GM12878 (cell line): ENCODE measurements around the gene PMEL. TPM values are rescaled to one million over a fixed set of nuclear protein-coding genes. Genes with fewer than 3 reads are reported as not detected.

Source experiments
- ASH2L ChIP-seq: fragments of 300-600, 200-600 bp; sonication (generic); IDR thresholded peaks from 2 replicates; pipeline ENCODE4 v1.6.1; 2017; ENCODE audit warnings: low read depth, mild to moderate bottlenecking, borderline replicate concordance
- BMI1 ChIP-seq: fragments of 450-650 bp; IDR thresholded peaks from 2 replicates; pipeline ENCODE4 v1.6.1; 2016; ENCODE audit warnings: mild to moderate bottlenecking, moderate library complexity, borderline replicate concordance
- CBX3 ChIP-seq: fragments of 200-600 bp; sonication (generic); IDR thresholded peaks from 2 replicates; pipeline ENCODE4 v1.6.1; 2016; ENCODE audit warnings: low read depth, borderline replicate concordance
- CEBPB ChIP-seq, 2 experiments: fragments of 150-350 bp in 1 of 2; IDR thresholded peaks; 2 replicates each; pipeline ENCODE4 v1.6.1; 2012 to 2014; ENCODE audit warnings: low read depth in 2 of 2, low read length in 2 of 2, borderline replicate concordance in 1 of 2, inconsistent platforms in 1 of 2
- CHD1 ChIP-seq: IDR thresholded peaks from 2 replicates; pipeline ENCODE4 v1.6.1; 2012; ENCODE audit warnings: low read depth, low read length, improper control_type of control experiment
- CREB1 ChIP-seq: IDR thresholded peaks from 2 replicates; pipeline ENCODE4 v1.6.1; 2012; ENCODE audit warnings: low read depth, mild to moderate bottlenecking, inconsistent platforms
- GATAD2B ChIP-seq: fragments of 450-650 bp; conservative IDR thresholded peaks from 2 replicates; pipeline ENCODE4 v1.6.1; 2017; ENCODE audit warnings: low read depth, mild to moderate bottlenecking, moderate library complexity
- IKZF1 ChIP-seq: fragments of 450-650 bp; conservative IDR thresholded peaks from 2 replicates; pipeline ENCODE4 v1.6.1; 2017; ENCODE audit warnings: antibody characterized with exemption, mild to moderate bottlenecking
- JUND ChIP-seq: IDR thresholded peaks from 2 replicates; pipeline ENCODE4 v1.6.1; 2012; ENCODE audit warnings: low read depth, mild to moderate bottlenecking, low read length, improper control_type of control experiment, moderate library complexity
- MYC ChIP-seq: IDR thresholded peaks from 2 replicates; pipeline ENCODE4 v1.6.1; 2011; ENCODE audit warnings: mild to moderate bottlenecking, low read length, moderate library complexity, inconsistent platforms; ENCODE audit not compliant: insufficient read depth, insufficient replicate concordance, insufficient read length, severe bottlenecking
- NR2F1 ChIP-seq: fragments of 450-650 bp; conservative IDR thresholded peaks from 2 replicates; pipeline ENCODE4 v1.6.1; 2017; ENCODE audit warnings: mild to moderate bottlenecking
- SP1 ChIP-seq: IDR thresholded peaks from one replicate; pipeline ENCODE4 v1.6.1; 2011; ENCODE audit warnings: low read depth, low read length
- SREBF2 ChIP-seq: IDR thresholded peaks from 2 replicates; pipeline ENCODE4 v1.6.1; 2012; ENCODE audit warnings: mild to moderate bottlenecking, low read length
- SRF ChIP-seq, 2 experiments: IDR thresholded peaks; 2 replicates each; pipeline ENCODE4 v1.6.1; 2011; ENCODE audit warnings: low read depth in 2 of 2, low read length in 2 of 2, mild to moderate bottlenecking in 1 of 2, moderate library complexity in 1 of 2
- TCF12 ChIP-seq: IDR thresholded peaks from 2 replicates; pipeline ENCODE4 v1.6.1; 2011; ENCODE audit warnings: low read depth, mild to moderate bottlenecking, low read length
- TCF7 ChIP-seq: IDR thresholded peaks from 2 replicates; pipeline ENCODE4 v1.6.1; 2014; ENCODE audit warnings: antibody characterized with exemption, borderline replicate concordance
- WRNIP1 ChIP-seq: IDR thresholded peaks from 2 replicates; pipeline ENCODE4 v1.6.1; 2011; ENCODE audit warnings: low read depth, low read length, improper control_type of control experiment, borderline replicate concordance
- ZNF592 ChIP-seq: fragments of 450-650 bp; IDR thresholded peaks from 2 replicates; pipeline ENCODE4 v1.6.1; 2017; ENCODE audit warnings: mild to moderate bottlenecking, moderate library complexity
- polyA plus RNA-seq, 11 experiments: library from polyadenylated mRNA; depleted of rRNA in 4 of 11; unstranded in 6 of 11; stranded (reverse) in 5 of 11; fragments of >200 nt; fragmentation: Nextera tagmentation in 4 of 11; fragmentation: Illumina TruSeq in 1 of 11; extraction: Ambion mirVana in 4 of 11; extraction: Trizol in 1 of 11; gene quantifications; 1 replicate in 1 of 11; 2 replicates in 10 of 11; pipeline versions ENCODE4 v1.2.1 to v1.2.3, GENCODE V29; 2011 to 2016; ENCODE audit warnings: inconsistent platforms in 2 of 11, missing spikeins in 2 of 11, low read depth in 1 of 11
- total RNA-seq, 4 experiments: library from RNA; depleted of rRNA in 3 of 4; stranded (reverse); fragments of >200 nt in 3 of 4; fragmentation: Illumina TruSeq in 1 of 4; extraction: Trizol in 1 of 4; gene quantifications; 2 replicates each; pipeline versions ENCODE4 v1.2.1 to v1.2.3, GENCODE V29; 2013 to 2021
- TF ChIP-seq, protein P1 (sequence below): fragments of 150-350 bp; IDR thresholded peaks from 2 replicates; pipeline ENCODE4 v1.6.1; 2016; ENCODE audit warnings: low read depth, low read length
- TF ChIP-seq, protein P2 (sequence below): fragments of 450-650 bp; IDR thresholded peaks from 2 replicates; pipeline ENCODE4 v1.6.1; 2017; ENCODE audit warnings: antibody characterized with exemption, mild to moderate bottlenecking, moderate library complexity

Gene PMEL
- total and polyA plus RNA-seq, 10 of the 15 experiments (the other 5 are each of a cell fraction or from before 2014, with no cell fraction given), result 0.32 to 1.6 (median 0.56) TPM

- TF ChIP-seq, protein P1, sequence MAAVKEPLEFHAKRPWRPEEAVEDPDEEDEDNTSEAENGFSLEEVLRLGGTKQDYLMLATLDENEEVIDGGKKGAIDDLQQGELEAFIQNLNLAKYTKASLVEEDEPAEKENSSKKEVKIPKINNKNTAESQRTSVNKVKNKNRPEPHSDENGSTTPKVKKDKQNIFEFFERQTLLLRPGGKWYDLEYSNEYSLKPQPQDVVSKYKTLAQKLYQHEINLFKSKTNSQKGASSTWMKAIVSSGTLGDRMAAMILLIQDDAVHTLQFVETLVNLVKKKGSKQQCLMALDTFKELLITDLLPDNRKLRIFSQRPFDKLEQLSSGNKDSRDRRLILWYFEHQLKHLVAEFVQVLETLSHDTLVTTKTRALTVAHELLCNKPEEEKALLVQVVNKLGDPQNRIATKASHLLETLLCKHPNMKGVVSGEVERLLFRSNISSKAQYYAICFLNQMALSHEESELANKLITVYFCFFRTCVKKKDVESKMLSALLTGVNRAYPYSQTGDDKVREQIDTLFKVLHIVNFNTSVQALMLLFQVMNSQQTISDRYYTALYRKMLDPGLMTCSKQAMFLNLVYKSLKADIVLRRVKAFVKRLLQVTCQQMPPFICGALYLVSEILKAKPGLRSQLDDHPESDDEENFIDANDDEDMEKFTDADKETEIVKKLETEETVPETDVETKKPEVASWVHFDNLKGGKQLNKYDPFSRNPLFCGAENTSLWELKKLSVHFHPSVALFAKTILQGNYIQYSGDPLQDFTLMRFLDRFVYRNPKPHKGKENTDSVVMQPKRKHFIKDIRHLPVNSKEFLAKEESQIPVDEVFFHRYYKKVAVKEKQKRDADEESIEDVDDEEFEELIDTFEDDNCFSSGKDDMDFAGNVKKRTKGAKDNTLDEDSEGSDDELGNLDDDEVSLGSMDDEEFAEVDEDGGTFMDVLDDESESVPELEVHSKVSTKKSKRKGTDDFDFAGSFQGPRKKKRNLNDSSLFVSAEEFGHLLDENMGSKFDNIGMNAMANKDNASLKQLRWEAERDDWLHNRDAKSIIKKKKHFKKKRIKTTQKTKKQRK, result no peak
- TF ChIP-seq TCF7, result no peak
- TF ChIP-seq CEBPB (IDR thresholded peaks at IDR 0.05; ENCODE audit: borderline replicate concordance in 1 of 2, low read depth in 2 of 2, low read length in 2 of 2), result no peak
- TF ChIP-seq SP1, result no peak
- TF ChIP-seq ZNF592, result no peak
- TF ChIP-seq, protein P2, sequence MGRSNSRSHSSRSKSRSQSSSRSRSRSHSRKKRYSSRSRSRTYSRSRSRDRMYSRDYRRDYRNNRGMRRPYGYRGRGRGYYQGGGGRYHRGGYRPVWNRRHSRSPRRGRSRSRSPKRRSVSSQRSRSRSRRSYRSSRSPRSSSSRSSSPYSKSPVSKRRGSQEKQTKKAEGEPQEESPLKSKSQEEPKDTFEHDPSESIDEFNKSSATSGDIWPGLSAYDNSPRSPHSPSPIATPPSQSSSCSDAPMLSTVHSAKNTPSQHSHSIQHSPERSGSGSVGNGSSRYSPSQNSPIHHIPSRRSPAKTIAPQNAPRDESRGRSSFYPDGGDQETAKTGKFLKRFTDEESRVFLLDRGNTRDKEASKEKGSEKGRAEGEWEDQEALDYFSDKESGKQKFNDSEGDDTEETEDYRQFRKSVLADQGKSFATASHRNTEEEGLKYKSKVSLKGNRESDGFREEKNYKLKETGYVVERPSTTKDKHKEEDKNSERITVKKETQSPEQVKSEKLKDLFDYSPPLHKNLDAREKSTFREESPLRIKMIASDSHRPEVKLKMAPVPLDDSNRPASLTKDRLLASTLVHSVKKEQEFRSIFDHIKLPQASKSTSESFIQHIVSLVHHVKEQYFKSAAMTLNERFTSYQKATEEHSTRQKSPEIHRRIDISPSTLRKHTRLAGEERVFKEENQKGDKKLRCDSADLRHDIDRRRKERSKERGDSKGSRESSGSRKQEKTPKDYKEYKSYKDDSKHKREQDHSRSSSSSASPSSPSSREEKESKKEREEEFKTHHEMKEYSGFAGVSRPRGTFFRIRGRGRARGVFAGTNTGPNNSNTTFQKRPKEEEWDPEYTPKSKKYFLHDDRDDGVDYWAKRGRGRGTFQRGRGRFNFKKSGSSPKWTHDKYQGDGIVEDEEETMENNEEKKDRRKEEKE, result no peak
- no peak for TF ChIP-seq CBX3
- TF ChIP-seq SRF (IDR thresholded peaks at IDR 0.05; ENCODE audit: low read depth in 2 of 2, low read length in 2 of 2), result peak in 1 of 2 experiments; percentile 23; a peak in 1 of 4 replicates
- TF ChIP-seq ASH2L, result no peak
- no peak for TF ChIP-seq SREBF2
- TF ChIP-seq BMI1, result no peak
- 0 out of 2 replicates have a peak, but pooled peaks have one; percentile 23 for TF ChIP-seq IKZF1
- TF ChIP-seq GATAD2B, result no peak
- 0 out of 2 replicates have a peak, but pooled peaks have one; percentile 4 for TF ChIP-seq TCF12
- no peak for TF ChIP-seq JUND
- no peak for TF ChIP-seq CHD1
- TF ChIP-seq NR2F1, result no peak
- TF ChIP-seq MYC, result no peak
- no peak for TF ChIP-seq WRNIP1
- TF ChIP-seq CREB1, result peak; percentile 18; the same call in 1 of the 2 replicates
These were observed 33.9 kb downstream of the PMEL start (continued) for GRCh38 chr12:55931780-55932550.
